Stimulated activated CD4-positive, alpha-beta T cell treated with anti-CD3 and anti-CD28 coated beads, Interleukin-4, amount 100 ng/mL, for 24 hours (primary cell): ENCODE data around the gene SIK2.
A peak's percentile ranks its signal among the peaks of the same experiment; 100 is the strongest.

Source experiments
- DNase-seq: peaks from one replicate; pipeline ENCODE4 v3.0.0-alpha.2; 2020

The SIK2 gene

DNA sequence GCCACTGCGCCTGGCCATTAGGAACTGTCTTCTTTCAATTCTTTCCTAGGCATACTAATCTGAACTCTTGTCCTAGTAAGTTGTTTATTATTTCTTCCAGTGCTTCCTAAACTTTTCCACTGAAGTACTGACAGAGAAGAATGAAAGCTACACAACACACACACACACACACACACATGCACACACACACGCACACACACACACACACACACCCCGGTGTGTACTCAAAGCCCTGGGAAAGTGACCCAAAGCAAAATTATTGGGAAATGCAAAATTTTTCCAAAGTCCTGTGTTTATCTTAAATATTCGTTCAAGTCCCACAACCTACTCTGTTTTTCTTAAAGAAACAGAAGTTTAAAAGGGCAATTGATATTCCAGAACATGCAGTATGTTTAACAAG is 19.4 kb upstream of the SIK2 start:
- DNase-seq: no peak

GRCh38 chr11:111585371-111585770 is 16.9 kb upstream of the SIK2 start:
- no peak for DNase-seq

GRCh38 chr11:111586388-111586831 is 15.8 kb upstream of the SIK2 start:
- DNase-seq: peak; percentile 57

GRCh38 chr11:111589114-111589513 is 13.1 kb upstream of the SIK2 start:
- DNase-seq: no peak

DNA sequence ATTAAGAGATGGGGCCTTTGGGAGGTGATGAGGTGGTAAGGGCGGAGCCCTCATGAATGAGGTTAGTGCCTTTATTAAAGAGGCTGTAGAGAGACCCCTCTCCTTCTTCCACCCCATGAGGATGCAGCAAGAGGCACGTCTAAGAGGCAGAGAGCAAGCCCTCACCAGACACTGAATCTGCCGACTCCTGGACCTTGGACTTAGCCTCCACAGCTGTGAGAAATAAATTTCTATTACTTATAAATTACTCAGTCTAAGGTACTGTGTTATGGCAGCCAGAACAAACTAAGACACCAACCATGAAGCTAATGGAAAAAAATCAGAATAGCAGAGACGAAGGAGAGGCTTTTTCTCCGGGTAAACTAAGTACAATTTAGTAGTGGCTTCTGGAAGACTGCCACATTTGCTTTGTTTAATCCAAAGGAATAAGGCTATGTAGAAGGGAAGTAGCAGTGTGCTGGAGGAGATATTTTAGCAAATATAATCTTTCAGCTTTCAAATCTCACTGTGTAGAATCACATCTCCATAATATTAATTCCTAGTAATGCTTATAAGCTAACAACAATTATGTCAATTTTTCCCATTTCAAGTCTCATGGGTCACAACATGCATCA is 12.3 kb upstream of the SIK2 start:
- no peak for DNase-seq

GRCh38 chr11:111591187-111591960 is 10.9 kb upstream of the SIK2 start:
- DNase-seq: no peak

DNA sequence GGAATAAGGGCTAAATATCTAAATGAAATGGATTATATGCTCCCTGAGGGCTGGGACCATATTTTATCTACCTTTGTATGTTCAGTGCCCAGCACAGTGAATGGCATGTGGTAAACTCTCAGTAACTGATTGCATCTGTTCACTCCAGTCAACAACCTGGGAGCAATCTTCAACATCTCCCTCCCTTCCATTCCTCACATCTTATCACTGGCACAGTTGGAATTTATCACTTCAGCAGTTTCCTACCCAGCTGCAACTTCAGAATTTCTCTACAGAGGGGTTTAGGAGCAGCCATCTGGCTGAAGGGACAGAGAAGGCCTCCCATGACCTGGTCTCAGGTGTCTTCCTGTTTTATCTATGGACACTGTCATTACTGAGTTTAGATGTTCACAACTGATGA is 9.8 kb upstream of the SIK2 start:
- no peak for DNase-seq

GRCh38 chr11:111596319-111596718 is 5.9 kb upstream of the SIK2 start:
- no peak for DNase-seq

DNA sequence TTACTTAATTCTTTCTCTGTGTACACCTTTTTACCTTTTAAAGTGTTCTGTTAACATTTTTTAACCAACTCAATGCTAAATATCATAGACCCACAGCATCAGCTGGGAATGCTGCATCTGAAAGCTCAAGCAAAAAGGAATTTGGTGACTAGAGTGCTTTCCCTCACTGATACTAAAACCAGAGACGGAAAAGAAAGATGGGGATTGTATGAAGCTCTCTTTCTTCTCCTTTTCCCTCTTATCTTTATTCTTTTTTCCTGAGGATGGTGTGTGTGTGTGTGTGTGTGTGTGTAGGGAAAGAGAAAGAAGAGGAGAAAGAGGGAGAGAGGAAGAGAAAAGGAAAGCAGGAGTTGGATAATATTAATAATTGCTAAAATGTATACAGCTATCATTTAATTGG is 4.1 kb upstream of the SIK2 start:
- DNase-seq: no peak

DNA sequence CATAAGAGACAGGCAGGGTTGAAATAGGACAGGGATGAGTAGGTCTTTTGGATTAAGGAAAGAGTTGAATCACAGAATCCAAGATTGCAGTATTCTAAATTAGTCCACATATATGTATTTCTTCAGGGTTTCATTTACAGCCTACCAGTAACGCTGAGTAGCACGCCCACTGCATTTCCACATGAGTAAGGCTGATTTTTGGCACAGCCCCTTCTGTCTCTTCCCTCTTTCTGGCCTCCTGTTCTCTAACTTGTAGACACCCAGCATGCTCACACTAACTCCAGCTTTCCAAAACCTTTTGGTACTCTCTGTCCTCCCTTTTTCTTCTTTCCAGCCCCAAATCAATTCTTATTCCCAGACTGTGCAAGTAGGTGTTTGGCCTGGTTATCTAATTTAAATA is 3.7 kb upstream of the SIK2 start:
- DNase-seq: no peak

DNA sequence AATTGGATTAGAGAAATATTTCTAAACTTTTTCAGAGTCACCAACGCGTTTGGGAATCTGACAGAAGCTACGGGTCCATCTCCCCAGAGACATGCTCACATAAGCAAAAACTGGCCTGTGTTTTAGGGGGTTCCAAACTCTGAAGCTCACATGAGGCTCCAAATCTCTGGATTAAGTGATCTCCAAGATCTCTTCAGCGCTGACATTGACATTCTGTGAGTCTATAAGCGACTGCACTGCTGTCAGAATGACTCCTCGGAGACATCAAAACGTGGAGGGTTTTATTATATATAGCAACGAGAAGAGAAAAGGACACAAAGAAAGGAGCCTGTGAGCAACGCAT is 642 bp upstream of the SIK2 start:
- DNase-seq: no peak

DNA sequence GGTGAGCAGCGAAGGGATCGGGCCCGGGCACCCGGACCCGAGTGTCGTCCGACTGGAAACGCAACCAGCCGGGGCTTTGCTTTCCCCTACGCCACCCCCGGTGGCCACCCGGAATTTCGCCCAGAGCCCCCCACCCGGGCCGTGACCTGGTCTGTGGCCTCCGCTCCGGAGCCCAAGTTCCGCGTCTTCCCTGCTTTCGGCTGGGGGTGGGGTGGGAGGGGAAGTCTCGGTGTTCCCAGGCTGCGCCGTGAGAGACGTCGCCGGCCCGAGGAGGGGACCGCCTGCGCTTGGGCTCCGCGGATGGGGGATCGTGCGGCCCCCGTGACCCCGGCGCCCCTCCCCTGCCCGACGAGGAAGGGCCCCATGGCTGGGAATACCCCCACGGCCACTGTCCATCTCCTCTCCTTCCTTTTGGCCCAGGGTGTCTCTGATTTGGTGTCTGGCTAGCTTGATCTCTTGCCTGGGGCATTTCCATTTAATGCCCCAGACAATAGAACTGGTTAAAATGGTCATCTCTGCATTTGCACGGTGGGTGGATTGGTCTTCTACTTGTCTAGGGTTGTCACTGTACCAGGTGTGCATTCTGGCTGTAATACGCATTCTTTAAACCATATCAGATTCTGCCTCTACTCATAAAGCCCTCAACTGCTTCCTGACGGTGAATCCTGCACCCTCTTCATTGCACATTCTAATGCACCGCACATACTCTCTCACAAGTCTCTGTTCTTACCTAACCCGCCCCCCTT is 789 bp downstream of the SIK2 start:
- peak; percentile 5 for DNase-seq

DNA sequence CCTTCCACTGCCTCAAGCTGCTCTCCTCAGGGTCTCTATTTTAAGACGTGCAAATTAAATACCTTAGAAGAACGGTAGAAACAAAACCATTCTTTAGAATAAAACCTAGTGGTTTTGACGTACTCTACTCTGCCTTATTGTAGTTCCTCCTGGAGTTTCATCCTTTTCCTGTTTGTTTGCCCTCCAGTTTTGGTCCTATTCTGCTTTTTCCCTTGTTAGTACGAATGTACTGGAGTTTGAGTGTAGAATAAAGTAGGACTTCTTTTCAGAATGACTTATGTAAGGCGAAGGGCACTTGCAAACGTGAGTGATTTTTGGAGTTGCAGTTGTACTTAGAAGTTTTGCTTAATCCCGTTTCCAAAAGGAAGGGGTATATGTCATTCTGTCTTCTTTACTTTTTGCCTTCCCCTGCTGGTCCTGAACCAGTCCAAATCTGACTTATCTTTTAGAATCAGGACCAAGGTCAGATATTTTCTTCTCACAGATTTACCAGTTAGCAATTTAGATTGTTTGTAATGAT is 1.4 kb downstream of the SIK2 start:
- DNase-seq: no peak

DNA sequence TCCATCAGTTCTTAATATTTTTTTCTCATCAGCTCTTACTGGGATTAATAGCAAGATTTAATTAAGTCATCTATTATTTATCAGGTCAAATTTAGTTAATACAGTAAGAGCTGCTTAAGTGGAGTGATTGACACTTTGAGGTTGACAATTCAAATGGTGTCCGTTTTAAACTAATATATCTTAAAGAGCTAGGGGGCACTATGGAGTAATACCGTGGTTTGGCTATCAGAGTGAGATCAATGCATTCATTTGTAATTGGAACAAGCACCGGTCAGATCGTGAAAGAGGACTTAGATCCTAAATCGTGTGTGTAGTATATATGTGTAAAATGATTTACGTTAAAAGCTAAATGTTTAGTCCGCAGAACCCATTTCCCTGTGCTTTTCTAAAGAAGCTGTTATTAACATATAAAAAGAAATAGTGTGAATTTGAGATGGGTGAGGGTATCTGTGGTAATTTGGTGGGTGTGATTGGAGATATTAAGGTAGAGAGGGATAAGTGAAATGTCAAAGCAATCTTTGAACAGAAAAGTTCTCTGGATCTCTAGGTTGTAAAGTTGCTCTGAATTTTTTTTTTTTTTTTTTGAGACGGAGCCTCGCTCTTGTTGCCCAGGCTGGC is 2.3 kb downstream of the SIK2 start:
- peak; percentile 8 for DNase-seq

- no peak for DNase-seq
These were observed 3.4 kb downstream of the SIK2 start for GRCh38 chr11:111605681-111606080.

- DNase-seq: no peak
These were observed 4.7 kb downstream of the SIK2 start for GRCh38 chr11:111606986-111607385.

GRCh38 chr11:111607751-111608150 is 5.5 kb downstream of the SIK2 start:
- no peak for DNase-seq

- DNase-seq: no peak
These were observed 10.0 kb downstream of the SIK2 start for GRCh38 chr11:111612224-111612623.

GRCh38 chr11:111617286-111617685 is 15.0 kb downstream of the SIK2 start:
- DNase-seq: no peak

DNA sequence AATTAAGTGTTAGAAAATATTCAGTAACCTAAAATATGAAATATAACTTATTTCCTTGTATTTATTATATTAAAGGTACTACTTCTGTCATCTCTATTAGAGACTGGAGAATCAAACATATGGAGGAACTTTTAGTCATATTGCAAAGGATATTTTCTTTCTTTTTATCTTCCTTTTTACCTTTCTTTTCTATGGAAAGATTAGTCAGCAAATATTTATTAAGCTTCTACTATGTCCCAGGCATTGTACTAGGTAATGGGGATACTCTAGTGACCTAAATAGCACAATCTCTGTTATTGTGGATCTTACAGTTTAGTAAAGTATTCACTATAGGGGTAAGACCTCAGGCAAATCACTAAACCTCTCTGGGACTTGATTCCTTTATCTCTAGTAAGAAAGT is 18.3 kb downstream of the SIK2 start:
- DNase-seq: no peak

DNA sequence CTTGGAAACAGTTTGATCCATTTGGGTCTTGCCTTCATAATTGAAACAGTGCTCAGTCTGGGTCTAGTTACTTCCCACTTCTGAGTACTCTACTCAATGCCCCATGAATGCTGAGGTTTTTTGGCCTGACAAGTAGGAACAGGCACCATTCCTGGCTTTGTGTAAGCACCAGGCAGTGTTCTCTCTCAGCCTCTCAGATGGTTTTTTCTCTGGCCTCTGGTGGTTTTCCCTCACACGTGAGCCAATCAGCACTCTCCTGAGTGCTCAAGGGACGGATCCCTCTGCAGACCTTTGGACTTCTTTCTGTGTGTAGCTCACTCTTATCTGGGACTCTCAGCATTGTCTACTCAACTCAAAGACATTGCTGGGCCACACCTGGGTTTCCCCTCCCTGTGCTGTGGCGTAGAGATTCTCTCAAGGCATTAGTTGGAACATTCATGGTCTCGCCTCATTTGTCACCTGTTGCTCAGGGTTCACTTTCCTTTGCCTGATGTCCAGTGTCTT is 21.3 kb downstream of the SIK2 start:
- no peak for DNase-seq

DNA sequence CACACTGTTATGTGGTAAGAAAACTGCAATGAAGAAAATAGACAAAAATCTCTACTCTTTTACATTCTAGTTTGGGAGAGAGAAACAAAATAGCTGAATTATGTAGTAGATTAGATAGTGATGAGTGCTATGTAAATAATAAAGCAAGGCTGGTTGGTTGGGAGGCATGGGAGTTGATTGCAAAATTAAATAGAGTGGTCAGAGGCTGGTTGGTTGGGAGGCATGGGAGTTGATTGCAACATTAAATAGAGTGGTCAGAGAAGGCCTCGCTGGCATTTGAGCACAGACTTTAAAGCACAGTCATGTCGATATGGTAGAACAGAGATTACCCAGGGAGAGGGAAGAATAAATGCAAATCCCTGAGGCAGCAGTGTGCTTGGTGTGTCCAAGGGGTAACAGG is 22.4 kb downstream of the SIK2 start:
- DNase-seq: no peak

DNA sequence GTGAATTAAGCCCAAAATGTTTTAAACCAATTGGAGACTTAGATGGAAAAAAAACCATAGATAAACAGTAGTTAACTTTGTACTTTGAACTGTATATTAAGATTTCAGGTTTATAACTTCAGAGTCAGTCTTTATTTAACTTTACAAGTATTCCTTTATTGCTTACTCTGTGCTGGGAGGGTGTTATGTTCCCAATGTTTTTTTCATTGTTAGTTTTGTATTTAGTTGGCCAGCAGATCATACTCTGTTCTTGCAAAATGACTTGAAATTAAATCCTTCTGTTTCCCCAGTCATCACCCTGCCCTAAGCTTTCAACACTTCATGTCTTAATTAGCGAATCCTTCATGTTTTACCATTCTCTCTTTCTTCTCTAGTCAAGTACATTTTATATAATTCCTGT is 25.3 kb downstream of the SIK2 start:
- no peak for DNase-seq
